Measurements from ENCODE around the gene HRH3. TPM values are rescaled to one million over a fixed set of nuclear protein-coding genes. Genes with fewer than 3 reads are reported as not detected.

Gene HRH3
- total RNA-seq, 1 donor from 2014 or later, result not detected

DNA sequence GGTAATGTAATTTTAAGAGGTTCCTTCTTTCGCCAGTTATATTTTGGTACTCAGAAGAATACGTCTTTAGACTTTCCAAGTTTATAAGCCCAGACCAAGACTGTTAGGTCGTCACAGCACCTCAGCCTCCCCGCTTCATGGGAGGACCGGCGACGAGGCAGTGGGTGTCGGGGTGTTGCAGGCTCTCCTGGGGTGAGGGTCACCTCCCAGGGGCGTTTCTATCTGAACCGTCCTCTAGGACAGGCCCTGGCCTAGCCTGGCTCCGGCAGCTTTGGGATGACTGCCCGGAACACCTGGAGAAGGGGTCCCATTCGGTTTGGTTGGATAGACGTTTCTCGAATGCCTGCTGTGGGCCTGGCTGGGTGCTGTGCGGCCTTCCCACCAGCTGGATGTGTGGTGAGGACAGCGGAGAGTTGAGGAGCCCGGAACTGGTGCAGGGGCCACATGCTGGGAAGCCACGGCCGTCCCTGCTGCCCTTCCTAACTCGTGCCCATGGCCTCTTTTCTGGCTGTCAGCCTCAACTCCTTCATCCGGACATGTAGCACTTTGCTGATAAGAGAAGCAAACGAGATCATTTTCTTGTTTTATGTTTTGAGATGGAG lies 19.3 kb upstream of the HRH3 start:
- no peak for TF ChIP-seq CTCF (IDR thresholded peaks at IDR 0.05; ENCODE audit: borderline replicate concordance)
- peak overlapping the region; percentile 91 for H3K27ac ChIP-seq (replicated peaks)
- DNase-seq, result no peak
- no peaks in the 10 kb centered on the region for H3K36me3 ChIP-seq
- no peaks in the 10 kb centered on the region for H3K9me3 ChIP-seq (replicated peaks)
- H3K27me3 ChIP-seq (ENCODE audit: low read depth), result no peaks in the 10 kb centered on the region
- H3K4me3 ChIP-seq, result peak overlapping the region; percentile 82
- H3K4me1 ChIP-seq, result peaks cover 78% of the 10 kb centered on the region
- intact Hi-C loops (cut with micrococcal nuclease), result no loop called here

- no peaks in the 10 kb centered on the region for H3K27me3 ChIP-seq (ENCODE audit: low read depth)
- H3K4me1 ChIP-seq, result peaks cover 78% of the 10 kb centered on the region
- no peak for DNase-seq
Measured at GRCh38 chr20:62238569-62239277, 18.6 kb upstream of the HRH3 start.

DNA sequence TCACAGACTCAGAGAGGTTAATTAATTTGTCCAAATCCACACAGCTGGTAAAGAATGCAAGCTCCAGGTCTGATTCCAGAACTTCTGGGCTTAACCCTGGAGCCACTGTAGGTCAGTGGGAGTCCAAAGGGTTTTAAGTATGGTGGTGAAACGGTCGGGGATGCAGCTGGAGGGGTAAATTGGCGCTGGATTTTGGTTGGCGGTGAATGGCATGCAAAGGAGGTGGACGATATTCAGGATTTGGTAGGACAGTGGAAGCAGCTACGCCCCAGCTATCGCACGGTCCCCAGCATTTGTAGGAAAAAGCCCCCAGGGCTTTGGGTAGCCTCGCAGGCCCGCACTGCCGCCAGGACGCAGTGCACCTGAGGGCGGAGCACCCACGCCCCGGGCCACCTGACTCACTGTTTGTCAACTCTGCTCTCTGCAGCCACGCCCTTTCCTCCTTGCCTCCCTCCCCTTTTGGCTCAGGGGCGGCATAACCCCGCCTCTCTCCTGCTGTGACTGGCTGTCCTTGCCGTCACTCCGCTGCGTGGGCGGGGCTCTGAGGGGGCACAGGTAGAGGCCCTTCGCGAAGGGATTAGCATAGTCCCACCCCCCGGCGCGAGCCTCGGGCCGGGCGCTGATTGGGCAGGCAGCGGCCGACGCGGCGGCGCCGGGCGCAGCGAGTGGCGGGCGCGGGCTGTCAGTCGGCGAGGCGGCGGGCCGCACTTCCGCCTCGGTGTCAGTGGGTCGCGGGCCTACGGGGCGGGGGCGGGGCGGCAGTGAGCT lies 17.9 kb upstream of the HRH3 start, which contains the start of gene OSBPL2:
Gene OSBPL2, plus strand, starts transcription at position 721 of the 768 bp plus-strand sequence. CDS start 17,664 bp downstream, outside the sequence.
- Histone ChIP-seq H3K27me3 (ENCODE audit: low read depth) (peaks cover 6% of the 10 kb centered on the region), H3K36me3 (no peaks in the 10 kb centered on the region), H3K9me3 (replicated peaks) (no peaks in the 10 kb centered on the region), H3K4me1 (peaks cover 78% of the 10 kb centered on the region), H3K4me3 (peak within 1 kb of the TSS; percentile 82), H3K27ac (replicated peaks) (peak within 1 kb of the TSS; percentile 93)
- no peak for TF ChIP-seq CTCF (IDR thresholded peaks at IDR 0.05; ENCODE audit: borderline replicate concordance)
- peak; percentile 98 for DNase-seq
- intact Hi-C loops (cut with micrococcal nuclease), result no loop called here

More at GRCh38 chr20:62238569-62239277, 18.6 kb upstream of the HRH3 start:
- Histone ChIP-seq H3K9me3 (replicated peaks) (no peaks in the 10 kb centered on the region), H3K27ac (replicated peaks) (peak overlapping the region; percentile 91), H3K36me3 (no peaks in the 10 kb centered on the region), H3K4me3 (peak overlapping the region; percentile 82)
- no peak for TF ChIP-seq CTCF (IDR thresholded peaks at IDR 0.05; ENCODE audit: borderline replicate concordance)
- intact Hi-C loops (cut with micrococcal nuclease), result no loop called here

GRCh38 chr20:62237514-62237800 lies 17.4 kb upstream of the HRH3 start:
- peak overlapping the region; percentile 82 for H3K4me3 ChIP-seq
- intact Hi-C loops (cut with micrococcal nuclease), result no loop called here
- no peak for TF ChIP-seq CTCF (IDR thresholded peaks at IDR 0.05; ENCODE audit: borderline replicate concordance)
- peaks cover 8% of the 10 kb centered on the region for H3K27me3 ChIP-seq (ENCODE audit: low read depth)
- H3K4me1 ChIP-seq, result peaks cover 78% of the 10 kb centered on the region
- H3K27ac ChIP-seq (replicated peaks), result peak overlapping the region; percentile 93
- no peaks in the 10 kb centered on the region for H3K9me3 ChIP-seq (replicated peaks)
- no peaks in the 10 kb centered on the region for H3K36me3 ChIP-seq
- no peak for DNase-seq

DNA sequence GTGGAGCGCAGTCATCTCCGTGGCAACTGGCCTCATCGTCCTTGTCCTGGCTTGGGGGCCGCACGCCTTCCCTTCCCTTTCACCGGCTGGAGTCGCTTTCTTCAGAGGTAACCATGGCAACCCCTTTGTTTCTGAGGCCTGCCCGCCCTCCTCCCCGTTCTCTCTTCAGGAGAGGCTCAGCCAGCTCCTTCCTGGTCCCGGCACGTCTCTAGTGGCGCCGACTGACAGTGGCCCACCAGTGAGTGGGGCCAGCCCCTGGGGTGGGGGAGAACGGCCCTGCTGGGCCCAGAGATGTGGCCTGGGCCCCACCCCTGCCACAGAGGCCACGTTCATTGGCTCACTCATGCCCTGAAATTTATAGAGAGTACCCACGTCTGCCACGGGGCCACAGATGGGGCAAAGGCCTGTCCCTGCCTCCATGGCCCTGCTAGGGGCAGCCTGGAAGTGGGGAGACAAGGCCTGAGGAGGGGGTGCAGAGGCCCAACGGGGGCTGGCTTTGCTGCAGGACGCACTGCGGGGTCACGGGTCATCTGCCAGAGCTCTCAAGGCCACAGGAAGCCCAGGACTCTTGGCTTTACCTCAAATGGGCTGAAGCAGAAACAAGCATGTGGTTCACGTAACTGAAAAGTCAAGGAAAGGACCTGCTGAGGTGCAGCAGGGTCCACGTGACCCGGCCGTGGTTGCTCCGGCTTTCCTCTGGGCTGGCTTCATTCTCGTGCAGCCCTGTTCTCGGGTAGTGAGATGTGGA lies 16.9 kb upstream of the HRH3 start:
- H3K36me3 ChIP-seq, result no peaks in the 10 kb centered on the region
- TF ChIP-seq CTCF (IDR thresholded peaks at IDR 0.05; ENCODE audit: borderline replicate concordance), result no peak
- intact Hi-C loops (cut with micrococcal nuclease), result no loop called here
- no peak for DNase-seq
- H3K27me3 ChIP-seq (ENCODE audit: low read depth), result peaks cover 12% of the 10 kb centered on the region
- peak overlapping the region; percentile 82 for H3K4me3 ChIP-seq
- peaks cover 76% of the 10 kb centered on the region for H3K4me1 ChIP-seq
- H3K27ac ChIP-seq (replicated peaks), result peak overlapping the region; percentile 93
- no peaks in the 10 kb centered on the region for H3K9me3 ChIP-seq (replicated peaks)

Data from left ventricle myocardium inferior (tissue), 1 donor.